NT2/D1 (cell line): ENCODE results near the gene PEPD.

Experiments
- SUZ12 ChIP-seq: IDR thresholded peaks from 2 replicates; pipeline ENCODE4 v1.6.1; 2011; ENCODE audit not compliant: insufficient read length, insufficient read depth; ENCODE audit errors: extremely low read depth
- YY1 ChIP-seq: IDR thresholded peaks from 2 replicates; pipeline ENCODE4 v1.6.1; 2011; ENCODE audit not compliant: insufficient read length, insufficient read depth
- ZNF274 ChIP-seq: IDR thresholded peaks from 2 replicates; pipeline ENCODE4 v1.6.1; 2011; ENCODE audit warnings: mild to moderate bottlenecking, low read depth, low read length

DNA sequence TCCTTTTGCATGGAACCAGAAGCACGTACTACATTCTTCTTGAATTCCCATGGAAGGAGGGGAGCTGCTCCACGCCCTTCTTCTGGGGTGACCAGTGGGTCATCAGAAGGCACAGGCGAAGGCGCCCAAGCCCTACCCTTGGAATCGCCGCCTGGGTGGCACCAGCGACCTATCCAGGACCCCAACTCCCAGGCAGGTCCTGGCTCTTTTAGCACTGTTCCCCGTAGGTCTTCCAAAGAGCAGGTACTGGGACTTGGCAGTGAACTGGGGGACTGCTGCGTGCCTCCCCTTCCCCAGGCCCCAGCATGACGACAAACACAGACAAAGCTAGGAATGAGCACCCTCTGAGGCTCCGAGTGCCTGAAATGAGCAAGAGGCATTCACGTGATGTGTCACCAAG is 103.1 kb downstream of the PEPD start:
- TF ChIP-seq SUZ12 (no peak), YY1 (no peak), ZNF274 (no peak)
